NCI-H2081 treated with DMSO at 0.1 percent for 48 hours (cell line): ENCODE data around the gene ACTBL2.
A peak's percentile ranks its signal among the peaks of the same experiment; 100 is the strongest.
"Not testable (repeated sequence)": the region's sequence is repeated elsewhere in the genome, so short reads cannot be mapped to it uniquely, and the experiment has no call there.

ENCODE experiments used
- DNase-seq: peaks from one replicate; lab custom pipeline; 2025; lab: John Stamatoyannopoulos, UW

Gene ACTBL2

GRCh38 chr5:57494104-57495098, 11.8 kb upstream of the ACTBL2 start:
- DNase-seq = no peak

GRCh38 chr5:57493034-57493433, 10.4 kb upstream of the ACTBL2 start:
- DNase-seq = no peak

- no peak for DNase-seq
These were observed 10.0 kb upstream of the ACTBL2 start for GRCh38 chr5:57492632-57493031.

- no peak for DNase-seq
These were observed 8.9 kb upstream of the ACTBL2 start for GRCh38 chr5:57491369-57491965.

- no peak for DNase-seq
These were observed 5.8 kb upstream of the ACTBL2 start for GRCh38 chr5:57488215-57488955.

- DNase-seq = no peak
These were observed 3.5 kb upstream of the ACTBL2 start for GRCh38 chr5:57486027-57486602.

DNA sequence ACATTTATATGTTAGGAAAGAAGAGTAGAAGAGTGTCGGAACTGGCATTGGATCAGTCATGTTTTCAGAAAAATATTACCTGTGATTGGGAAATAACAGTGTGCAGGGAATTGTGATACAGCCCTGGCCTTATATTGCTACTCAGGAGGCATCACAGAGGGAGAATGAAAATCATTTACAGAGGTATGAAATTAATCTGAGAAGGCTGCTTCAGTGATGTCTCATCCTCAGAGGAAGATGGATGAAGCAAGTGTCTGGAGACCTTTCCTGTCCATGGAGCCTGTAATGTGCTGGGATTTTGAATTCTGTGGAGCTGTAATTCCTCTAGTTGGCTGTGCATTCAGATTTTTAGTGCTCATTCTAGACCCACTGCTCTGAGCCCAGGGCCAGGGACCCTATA, 3.8 kb downstream of the ACTBL2 start:
- DNase-seq = no peak

DNA sequence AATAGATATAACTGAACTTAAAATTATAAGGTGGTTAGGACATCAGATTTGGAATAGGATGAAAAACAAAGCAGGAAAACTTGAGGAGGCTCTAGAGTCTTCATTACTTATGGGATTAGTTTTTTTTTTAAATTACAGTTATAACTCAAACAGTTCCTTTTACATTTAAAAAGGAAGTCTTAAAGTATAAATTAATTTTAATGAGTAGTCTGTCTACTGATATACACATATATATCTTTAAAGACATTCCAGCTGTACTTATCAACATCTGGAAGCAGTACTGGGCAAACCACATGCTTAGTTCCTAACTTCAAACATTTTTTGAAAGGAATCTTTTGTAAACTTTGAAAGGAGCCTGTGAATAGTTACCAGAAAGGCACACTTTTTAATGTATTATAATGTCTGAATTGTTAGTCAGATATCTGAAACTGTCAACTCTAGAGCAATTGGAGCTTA, 6.0 kb downstream of the ACTBL2 start:
- no peak for DNase-seq

DNA sequence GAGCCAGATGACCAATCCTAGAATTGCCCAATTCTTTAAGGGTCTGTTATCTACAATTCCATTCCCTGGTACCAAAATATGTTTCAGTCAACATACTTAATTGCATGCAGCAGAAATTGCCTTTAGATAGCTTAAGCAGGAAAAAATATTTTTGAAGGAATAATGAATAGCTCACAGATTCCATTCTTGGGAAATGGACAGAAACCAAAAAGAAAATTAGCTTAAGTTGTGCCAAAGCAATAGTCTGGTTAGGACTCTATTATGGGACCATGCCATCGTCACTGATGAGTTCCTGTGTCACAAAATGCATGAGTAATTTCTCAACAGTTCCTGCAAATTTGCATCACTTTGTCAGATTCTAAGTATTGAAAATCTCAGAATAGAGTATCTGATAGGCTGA, 12.3 kb downstream of the ACTBL2 start:
- no peak for DNase-seq

GRCh38 chr5:57468481-57469163, 14.0 kb downstream of the ACTBL2 start:
- no peak for DNase-seq

- DNase-seq = no peak
These were observed 16.1 kb downstream of the ACTBL2 start for GRCh38 chr5:57466544-57466943.

- not testable (repeated sequence) for DNase-seq
These were observed 22.6 kb downstream of the ACTBL2 start for GRCh38 chr5:57460056-57460455.

- no peak for DNase-seq
These were observed 24.2 kb downstream of the ACTBL2 start for GRCh38 chr5:57458443-57458842.

GRCh38 chr5:57456531-57457135, 26.0 kb downstream of the ACTBL2 start:
- DNase-seq = no peak

DNA sequence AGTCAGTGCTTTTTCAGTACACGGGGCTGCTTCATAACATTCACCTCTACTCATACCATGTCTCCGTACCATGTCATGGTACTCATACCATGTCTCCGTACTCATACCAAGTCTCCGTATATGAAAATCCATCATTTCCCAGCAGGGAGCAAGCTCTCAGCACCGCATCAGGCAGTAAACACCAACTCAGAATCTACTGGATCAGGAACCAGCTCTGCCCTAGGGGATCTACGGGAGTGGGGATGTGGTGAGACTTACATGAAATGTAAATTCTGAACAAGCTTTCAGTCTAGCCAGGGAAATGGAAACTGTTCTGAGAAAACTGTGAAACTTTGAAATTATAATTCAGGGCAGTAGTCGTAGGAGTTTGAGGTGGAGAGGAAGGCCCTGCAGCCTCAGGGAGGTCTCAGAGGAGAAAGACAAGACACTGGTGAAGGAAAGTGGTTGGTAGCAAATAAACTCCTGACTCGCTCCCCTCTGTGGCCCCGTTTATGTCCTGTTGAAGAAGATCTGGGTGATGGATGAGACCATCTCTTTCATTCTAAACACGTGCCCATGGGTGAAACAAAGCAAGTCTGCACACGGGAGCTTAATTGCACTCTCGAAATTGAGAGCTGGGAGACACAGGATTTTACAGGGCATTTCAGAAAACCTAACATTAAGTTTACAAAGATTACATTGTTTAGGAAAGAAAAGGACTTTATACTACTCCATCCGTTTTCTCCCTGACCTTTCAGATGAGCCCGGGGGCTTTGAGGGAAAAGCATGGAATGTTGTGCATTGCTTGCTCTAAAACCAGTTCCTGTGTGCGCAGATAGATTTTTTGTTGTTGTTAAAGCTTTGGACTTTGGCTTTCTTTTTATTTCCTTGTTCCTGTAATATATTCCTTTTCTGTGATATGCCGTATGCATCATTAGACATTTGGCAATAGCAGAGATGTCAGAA, 26.8 kb downstream of the ACTBL2 start:
- DNase-seq = no peak

DNA sequence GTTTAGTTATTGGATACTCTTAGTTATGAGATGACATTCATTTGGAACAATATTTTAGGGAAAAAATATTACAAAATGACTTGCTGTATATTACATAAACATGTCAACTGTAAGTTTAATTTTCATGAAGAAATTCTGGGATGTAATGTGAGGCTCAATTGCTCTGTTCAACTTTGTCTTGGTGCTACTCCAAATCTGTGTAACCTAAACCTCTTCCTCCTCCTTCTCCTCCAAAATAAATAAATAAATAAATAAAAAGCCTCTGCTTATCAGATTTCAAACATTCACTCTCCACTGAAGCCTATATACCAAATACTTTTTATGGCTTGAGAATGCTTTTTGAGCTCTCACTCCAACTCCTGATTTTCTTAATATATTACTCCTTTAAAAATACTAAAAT, 27.7 kb downstream of the ACTBL2 start:
- DNase-seq = no peak

- no peak for DNase-seq
These were observed 28.9 kb downstream of the ACTBL2 start for GRCh38 chr5:57453728-57454127.

- DNase-seq = no peak
These were observed 29.7 kb downstream of the ACTBL2 start for GRCh38 chr5:57452885-57453284.

GRCh38 chr5:57450991-57451876, 31.4 kb downstream of the ACTBL2 start:
- peak; percentile 81 for DNase-seq
